Neural crest cell (in vitro differentiated cells): ENCODE results near the gene RXFP1. TPM values are rescaled to one million over a fixed set of nuclear protein-coding genes. Genes with fewer than 3 reads are reported as not detected.

Experiments
- DNase-seq: peaks from one replicate; pipeline ENCODE4 v3.0.0; 2021; ENCODE audit warnings: low read depth, mixed read lengths, low spot score
- H3K27ac Mint-ChIP-seq: one replicate; pipeline ENCODE4 v1.8.0; 2021; ENCODE audit warnings: mild to moderate bottlenecking, mixed read lengths; ENCODE audit not compliant: unreplicated experiment
- H3K27me3 Mint-ChIP-seq: 2 replicates; pipeline ENCODE4 v1.8.0; 2021; ENCODE audit warnings: low read depth, mild to moderate bottlenecking, mixed read lengths
- H3K36me3 Mint-ChIP-seq: 2 replicates; pipeline ENCODE4 v1.8.0; 2021; ENCODE audit warnings: low read depth, mild to moderate bottlenecking, mixed read lengths
- H3K4me1 Mint-ChIP-seq: 2 replicates; pipeline ENCODE4 v1.8.0; 2021; ENCODE audit warnings: mixed read lengths
- H3K4me3 Mint-ChIP-seq: one replicate; pipeline ENCODE4 v1.8.0; 2021; ENCODE audit warnings: mild to moderate bottlenecking, mixed read lengths
- H3K9me3 Mint-ChIP-seq: 2 replicates; pipeline ENCODE4 v1.8.0; 2021; ENCODE audit warnings: mixed read lengths
- total RNA-seq: library from RNA; stranded (reverse); gene quantifications from 2 replicates; pipeline ENCODE4 v1.2.1, GENCODE V29; 2021
- TF ChIP-seq, protein P1 (sequence below): fragments of 200-600 bp; sonication (generic); conservative IDR thresholded peaks from 2 replicates; pipeline ENCODE4 v1.5.0; 2021; ENCODE audit warnings: antibody characterized with exemption, mild to moderate bottlenecking

Gene RXFP1
- total RNA-seq, 1 donor from 2014 or later: not detected

DNA sequence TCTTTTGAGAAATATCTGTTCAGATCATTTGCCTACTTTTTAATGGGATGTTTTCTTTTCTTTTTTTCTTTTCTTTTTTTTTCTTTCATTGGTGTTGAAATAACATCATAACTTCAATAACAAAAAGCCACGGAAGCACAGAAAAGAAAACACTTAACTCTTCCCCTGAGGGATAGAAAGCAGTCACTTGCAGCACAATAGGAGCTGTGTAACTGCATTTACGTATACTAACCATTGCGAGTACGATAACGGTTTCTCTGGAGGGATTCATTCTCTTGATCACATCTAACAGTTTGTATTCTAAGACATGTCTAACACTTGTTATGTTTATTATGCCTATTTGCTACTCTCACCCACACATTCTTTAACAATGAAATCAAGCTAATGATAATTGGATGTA is 122.7 kb downstream of the RXFP1 start:
- TF ChIP-seq, protein P1, sequence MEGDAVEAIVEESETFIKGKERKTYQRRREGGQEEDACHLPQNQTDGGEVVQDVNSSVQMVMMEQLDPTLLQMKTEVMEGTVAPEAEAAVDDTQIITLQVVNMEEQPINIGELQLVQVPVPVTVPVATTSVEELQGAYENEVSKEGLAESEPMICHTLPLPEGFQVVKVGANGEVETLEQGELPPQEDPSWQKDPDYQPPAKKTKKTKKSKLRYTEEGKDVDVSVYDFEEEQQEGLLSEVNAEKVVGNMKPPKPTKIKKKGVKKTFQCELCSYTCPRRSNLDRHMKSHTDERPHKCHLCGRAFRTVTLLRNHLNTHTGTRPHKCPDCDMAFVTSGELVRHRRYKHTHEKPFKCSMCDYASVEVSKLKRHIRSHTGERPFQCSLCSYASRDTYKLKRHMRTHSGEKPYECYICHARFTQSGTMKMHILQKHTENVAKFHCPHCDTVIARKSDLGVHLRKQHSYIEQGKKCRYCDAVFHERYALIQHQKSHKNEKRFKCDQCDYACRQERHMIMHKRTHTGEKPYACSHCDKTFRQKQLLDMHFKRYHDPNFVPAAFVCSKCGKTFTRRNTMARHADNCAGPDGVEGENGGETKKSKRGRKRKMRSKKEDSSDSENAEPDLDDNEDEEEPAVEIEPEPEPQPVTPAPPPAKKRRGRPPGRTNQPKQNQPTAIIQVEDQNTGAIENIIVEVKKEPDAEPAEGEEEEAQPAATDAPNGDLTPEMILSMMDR: no peak
- Mint-ChIP-seq H3K4me3 (no peak overlapping the region), H3K36me3 (no peaks in the 10 kb centered on the region), H3K27me3 (peaks cover 4% of the 10 kb centered on the region), H3K9me3 (no peaks in the 10 kb centered on the region), H3K4me1 (peaks cover 7% of the 10 kb centered on the region), H3K27ac (no peak overlapping the region)
- DNase-seq: no peak

GRCh38 chr4:158644760-158645159 is 123.1 kb downstream of the RXFP1 start:
- Mint-ChIP-seq H3K27me3 (peaks cover 4% of the 10 kb centered on the region), H3K36me3 (no peaks in the 10 kb centered on the region), H3K27ac (no peak overlapping the region), H3K4me3 (no peak overlapping the region), H3K9me3 (no peaks in the 10 kb centered on the region), H3K4me1 (peaks cover 7% of the 10 kb centered on the region)
- TF ChIP-seq, protein P1: no peak
- no peak for DNase-seq

GRCh38 chr4:158649111-158649680 is 127.5 kb downstream of the RXFP1 start:
- H3K27ac Mint-ChIP-seq: no peak overlapping the region
- peaks cover 13% of the 10 kb centered on the region for H3K4me1 Mint-ChIP-seq
- TF ChIP-seq, protein P1: no peak
- no peaks in the 10 kb centered on the region for H3K27me3 Mint-ChIP-seq
- no peak for DNase-seq
- no peak overlapping the region for H3K4me3 Mint-ChIP-seq
- H3K9me3 Mint-ChIP-seq: no peaks in the 10 kb centered on the region
- no peaks in the 10 kb centered on the region for H3K36me3 Mint-ChIP-seq

DNA sequence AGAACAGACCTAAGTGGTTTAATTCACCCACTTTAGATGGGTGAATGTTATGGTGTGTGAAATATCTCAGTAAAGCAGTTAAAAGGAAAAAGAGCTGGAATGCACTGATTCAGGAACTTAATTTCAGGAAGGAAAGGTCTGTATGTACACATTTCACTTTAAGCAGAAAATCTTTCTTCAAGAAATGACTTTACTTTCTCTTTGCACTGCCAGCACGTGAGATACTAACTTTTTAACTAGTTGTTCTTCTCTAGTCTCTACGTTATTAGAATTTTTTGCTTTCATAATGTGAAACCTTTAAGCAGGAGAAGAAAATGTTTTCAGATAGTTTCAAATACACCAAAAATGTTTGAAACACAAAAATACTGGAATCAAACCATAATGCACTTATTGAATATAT is 131.2 kb downstream of the RXFP1 start:
- TF ChIP-seq, protein P1: no peak
- DNase-seq: no peak
- H3K4me1 Mint-ChIP-seq: peaks cover 17% of the 10 kb centered on the region
- H3K4me3 Mint-ChIP-seq: no peak overlapping the region
- H3K27me3 Mint-ChIP-seq: no peaks in the 10 kb centered on the region
- peaks cover 3% of the 10 kb centered on the region for H3K9me3 Mint-ChIP-seq
- no peaks in the 10 kb centered on the region for H3K36me3 Mint-ChIP-seq
- peak overlapping the region; percentile 71 for H3K27ac Mint-ChIP-seq

DNA sequence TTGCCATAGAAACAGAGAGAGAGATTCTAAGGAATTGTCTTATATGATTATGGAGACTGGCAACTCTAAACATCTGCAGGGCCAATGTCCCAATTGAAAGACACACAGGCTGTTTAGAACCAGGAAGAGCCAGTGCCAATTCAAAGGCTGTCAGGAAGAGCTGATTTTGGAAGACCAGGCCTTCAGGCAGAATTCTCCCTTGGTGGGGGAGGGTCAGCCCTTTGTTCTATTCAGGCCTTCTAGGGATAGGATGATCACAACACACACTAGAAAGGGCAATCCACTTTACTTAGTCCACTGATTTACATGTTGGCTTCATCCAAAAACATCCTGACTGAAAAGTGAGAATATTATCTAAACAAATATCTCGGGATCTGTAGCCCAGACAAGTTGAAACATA is 134.8 kb downstream of the RXFP1 start:
- Mint-ChIP-seq H3K4me3 (no peak overlapping the region), H3K36me3 (no peaks in the 10 kb centered on the region), H3K27me3 (no peaks in the 10 kb centered on the region), H3K9me3 (peaks cover 4% of the 10 kb centered on the region), H3K27ac (no peak overlapping the region), H3K4me1 (peaks cover 17% of the 10 kb centered on the region)
- DNase-seq: peak; percentile 12
- TF ChIP-seq, protein P1: no peak
